HG02973 (cell line): Measurements from ENCODE around the gene RGPD3.
"Not testable (repeated sequence)": the region's sequence is repeated elsewhere in the genome, so short reads cannot be mapped to it uniquely, and the experiment has no call there.

Experiments used
- ATAC-seq: cut with Tn5 transposase; IDR thresholded peaks from one replicate; pipeline ENCODE4 v1.9.1; 2021; ENCODE audit warnings: moderate library complexity; ENCODE audit not compliant: unreplicated experiment

The RGPD3 gene

GRCh38 chr2:106468107-106468506 lies at the start of gene RGPD3:
RGPD3 (minus strand) TSS chr2:106468413; CDS start chr2:106468288, 125 bp downstream.
- not testable (repeated sequence) for ATAC-seq

DNA sequence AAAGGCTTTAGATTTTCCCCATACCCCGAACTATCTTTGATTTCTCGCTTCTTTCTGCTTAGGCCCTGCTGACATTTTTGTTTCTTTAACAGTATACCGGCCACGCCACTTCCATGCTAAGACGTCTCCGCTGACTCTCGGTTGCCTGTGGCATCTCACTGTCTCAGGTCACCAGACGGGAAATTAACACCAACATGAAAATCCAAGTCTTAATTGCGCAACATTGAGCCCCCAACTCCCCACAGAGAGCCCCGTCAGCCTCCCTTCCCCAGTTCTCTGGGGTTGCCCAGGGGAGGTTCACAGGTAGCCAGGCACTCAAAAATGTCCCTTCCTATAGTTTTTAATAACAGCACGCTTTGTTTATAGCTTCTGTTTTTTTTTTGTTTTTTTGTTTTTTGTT lies 49.1 kb upstream of the RGPD3 start:
- ATAC-seq, result no peak

- ATAC-seq, result no peak
Measured at GRCh38 chr2:106516864-106517263, 48.7 kb upstream of the RGPD3 start.

- no peak for ATAC-seq
Measured at GRCh38 chr2:106516436-106516835, 48.2 kb upstream of the RGPD3 start.

- not testable (repeated sequence) for ATAC-seq
Measured at GRCh38 chr2:106514827-106515226, 46.6 kb upstream of the RGPD3 start.

GRCh38 chr2:106513391-106513790 lies 45.2 kb upstream of the RGPD3 start:
- not testable (repeated sequence) for ATAC-seq

DNA sequence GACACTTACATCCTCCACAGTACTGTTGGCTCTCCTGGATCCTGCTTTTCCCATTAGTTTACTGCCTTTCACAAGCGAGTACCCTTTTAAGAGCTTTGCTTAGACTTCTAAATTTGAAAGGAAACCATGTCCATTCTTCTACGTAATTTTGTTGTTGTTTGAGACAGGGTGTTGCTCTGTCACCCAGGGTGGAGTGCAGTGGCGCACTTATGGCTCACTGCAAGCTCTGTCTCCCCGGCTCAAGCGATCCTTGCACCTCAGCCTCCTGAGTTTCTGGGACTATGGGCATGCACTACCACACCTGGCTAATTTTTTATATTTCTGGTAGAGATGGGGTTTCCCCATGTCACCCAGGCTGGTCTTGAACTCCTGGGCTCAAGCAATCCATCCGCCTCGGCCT lies 43.7 kb upstream of the RGPD3 start:
- not testable (repeated sequence) for ATAC-seq

DNA sequence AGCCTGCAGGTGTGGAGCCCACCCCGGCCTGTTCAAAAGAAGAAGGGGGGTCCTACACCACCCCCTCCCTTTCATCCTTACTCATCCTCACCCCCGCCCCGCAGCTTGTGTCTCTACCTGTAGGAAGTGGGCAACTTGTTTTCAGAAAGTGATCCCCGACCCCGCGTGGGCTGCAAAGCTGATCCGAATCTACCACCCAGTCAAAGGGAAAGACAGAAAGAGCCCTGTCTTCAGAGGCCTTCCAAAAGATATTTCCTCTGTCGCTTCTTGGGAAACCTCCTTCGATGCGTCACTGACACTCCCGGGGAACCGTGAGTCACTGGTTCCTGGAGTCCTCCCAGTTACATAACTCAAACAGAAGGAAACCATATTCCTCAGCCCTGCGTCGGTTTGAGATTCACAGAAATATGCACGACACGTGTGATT lies 43.3 kb upstream of the RGPD3 start:
- not testable (repeated sequence) for ATAC-seq

- ATAC-seq, result not testable (repeated sequence)
Measured at GRCh38 chr2:106510791-106511190, 42.6 kb upstream of the RGPD3 start.

DNA sequence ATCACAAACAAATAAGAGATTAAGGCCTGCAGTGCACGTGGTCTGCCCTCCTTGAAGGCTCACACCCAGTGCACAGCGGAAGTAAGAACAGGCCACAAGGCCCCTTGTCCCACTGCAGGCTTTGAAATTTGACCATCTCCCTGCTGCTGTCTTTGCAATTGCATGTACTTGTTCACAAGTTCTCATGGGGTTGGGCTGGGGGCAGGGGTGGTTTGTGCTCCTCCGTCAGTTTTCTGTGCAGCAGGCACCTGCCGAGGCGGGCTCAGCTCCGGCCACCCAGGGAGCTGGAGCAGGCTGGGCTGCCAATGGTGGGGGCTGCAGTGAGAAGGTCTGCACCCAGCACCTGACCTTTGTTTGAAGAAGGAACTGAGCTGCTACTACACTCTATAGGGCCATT lies 41.2 kb upstream of the RGPD3 start:
- not testable (repeated sequence) for ATAC-seq

DNA sequence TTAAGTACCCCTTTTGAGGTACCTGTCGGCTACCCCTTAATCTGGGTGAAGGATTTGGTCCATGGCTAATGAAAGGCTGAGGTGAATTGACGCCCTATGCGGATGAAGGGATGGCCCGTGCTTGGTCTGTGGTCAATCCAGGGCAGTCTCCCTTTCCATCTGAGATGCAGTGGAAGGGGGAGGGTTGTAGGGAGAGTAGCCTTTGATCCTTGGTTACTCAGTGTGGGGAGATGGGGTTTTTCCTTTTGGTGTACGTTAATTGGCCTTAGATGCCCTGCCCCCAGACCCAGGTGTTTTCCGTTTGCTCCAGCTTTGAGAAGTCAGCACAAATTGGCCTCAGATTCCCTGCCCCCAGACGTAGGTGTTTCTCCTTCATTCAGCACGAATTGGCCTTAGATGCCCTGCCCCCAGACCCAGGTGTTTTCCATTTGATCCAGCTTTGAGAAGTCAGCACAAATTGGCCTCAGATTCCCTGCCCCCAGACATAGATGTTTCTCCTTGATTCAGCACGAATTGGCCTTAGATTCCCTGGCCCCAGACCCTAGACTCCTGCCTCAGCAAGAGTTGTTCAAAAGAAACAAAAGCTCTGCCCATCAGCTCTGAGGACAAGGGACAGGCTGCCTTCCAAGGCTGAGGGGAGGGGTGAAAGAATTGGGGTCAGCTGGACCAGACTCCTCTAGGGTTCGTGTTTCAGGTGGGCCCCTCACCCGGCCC lies 40.6 kb upstream of the RGPD3 start:
- ATAC-seq, result not testable (repeated sequence)

DNA sequence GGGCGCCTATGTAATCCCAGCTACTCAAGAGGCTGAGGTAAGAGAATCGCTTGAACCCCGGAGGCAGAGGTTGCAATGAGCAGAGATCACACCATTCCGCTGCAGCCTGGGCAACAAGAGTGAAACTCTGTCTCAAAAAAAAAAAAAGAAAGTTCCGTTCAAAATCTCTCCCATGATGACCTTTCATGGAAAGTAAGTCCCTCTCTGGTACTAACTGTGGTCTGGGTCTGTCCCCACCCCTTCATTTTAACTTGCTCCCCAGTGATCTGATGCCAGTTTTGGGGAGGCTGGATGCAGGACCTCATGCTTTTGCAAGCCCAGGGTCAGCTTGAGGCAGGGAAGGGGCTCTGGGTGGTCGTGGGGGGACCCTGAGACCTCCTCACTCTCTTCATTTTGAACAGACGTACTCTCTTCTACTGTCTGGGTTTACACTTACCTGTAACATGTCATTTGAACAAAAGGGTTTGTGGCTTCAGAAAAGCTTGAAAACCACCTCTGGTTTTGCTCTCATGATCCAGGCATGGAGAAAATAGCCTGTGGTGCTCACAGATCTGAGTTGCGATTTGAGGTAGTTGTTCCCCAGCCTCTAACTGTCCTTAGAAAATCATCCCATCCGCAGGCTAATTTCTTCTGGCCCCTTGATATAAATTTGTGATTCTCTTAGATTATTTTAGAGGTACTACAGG lies 37.9 kb upstream of the RGPD3 start:
- not testable (repeated sequence) for ATAC-seq

GRCh38 chr2:106504787-106505186 lies 36.6 kb upstream of the RGPD3 start:
- not testable (repeated sequence) for ATAC-seq

DNA sequence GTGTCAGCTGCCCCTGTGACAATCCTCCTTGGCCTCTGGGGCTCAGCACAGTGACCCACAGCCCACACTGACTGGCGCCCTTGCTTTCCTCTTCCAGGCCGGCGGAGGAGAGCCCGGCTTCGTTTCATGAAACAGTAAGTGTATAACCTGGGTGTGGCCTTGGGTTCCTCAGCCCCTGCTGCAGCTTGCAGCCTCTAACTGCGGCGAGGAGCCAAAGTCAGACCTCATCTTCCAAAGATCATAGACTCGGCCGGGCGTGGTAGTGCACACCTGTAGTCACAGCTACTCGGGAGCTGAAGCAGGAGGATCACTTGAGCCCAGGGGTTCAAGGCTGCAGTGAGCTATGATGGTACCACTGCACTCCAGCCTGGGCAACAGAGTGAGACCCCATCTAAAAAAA lies 36.0 kb upstream of the RGPD3 start:
- ATAC-seq, result not testable (repeated sequence)

DNA sequence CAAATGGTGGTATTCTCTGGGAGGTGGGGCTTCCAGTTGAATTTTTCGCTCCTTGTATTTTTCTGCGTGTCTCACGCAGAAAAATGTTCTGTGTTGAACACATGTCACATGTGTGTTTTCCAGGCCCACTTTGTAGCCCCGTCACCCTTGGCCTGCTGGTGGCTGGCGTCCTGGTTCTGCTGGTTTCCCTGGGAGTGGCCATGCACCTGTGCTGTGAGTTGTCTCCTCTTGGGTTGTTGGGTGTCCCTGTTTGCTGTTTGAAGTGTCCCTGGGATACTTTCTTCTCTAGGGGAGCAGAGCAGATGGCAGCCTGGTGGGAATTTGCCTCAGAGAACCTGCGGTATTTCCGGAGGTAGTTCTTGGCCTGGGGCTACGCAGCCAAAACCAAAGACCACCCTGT lies 34.1 kb upstream of the RGPD3 start:
- ATAC-seq, result not testable (repeated sequence)

DNA sequence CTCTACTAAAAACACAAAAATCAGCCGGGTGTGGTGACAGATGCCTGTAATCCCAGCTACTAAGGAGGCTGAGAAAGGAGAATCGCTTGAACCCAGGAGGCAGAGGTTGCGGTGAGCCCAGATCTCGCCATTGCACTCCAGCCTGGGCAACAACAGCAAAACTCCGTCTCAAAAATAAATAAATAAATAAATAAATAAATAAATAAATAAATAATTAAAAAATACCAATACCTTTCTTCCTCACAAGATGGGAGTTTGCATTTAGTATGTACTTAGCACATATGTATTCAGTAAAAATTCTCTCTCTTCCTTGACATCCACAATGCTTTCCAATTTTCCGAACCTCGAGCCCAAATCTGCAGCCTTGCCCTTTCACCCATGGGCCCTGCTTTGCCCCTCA lies 32.1 kb upstream of the RGPD3 start:
- not testable (repeated sequence) for ATAC-seq

GRCh38 chr2:106498549-106498948 lies 30.3 kb upstream of the RGPD3 start:
- not testable (repeated sequence) for ATAC-seq

GRCh38 chr2:106492913-106493312 lies 24.7 kb upstream of the RGPD3 start:
- ATAC-seq, result not testable (repeated sequence)

GRCh38 chr2:106492399-106492798 lies 24.2 kb upstream of the RGPD3 start:
- not testable (repeated sequence) for ATAC-seq

DNA sequence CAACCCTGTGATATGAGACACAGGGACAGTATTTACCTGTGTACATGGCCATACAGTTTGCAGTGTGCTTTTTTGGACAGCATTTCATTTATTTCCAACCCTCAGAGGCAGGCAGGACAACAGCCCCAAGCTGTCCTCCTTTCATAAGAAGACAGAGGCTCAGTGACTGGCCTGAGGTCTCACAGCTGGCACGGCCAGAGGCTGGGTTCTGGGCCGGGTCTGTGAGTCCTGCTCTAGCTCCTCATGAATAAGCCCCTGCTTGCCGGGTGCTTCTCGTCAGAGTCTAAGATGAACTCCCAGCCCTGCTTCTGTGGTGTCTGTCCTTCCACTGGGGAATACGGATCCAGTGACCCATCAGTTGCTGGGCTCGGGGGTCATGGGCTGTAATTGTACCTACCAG lies 21.5 kb upstream of the RGPD3 start:
- not testable (repeated sequence) for ATAC-seq

DNA sequence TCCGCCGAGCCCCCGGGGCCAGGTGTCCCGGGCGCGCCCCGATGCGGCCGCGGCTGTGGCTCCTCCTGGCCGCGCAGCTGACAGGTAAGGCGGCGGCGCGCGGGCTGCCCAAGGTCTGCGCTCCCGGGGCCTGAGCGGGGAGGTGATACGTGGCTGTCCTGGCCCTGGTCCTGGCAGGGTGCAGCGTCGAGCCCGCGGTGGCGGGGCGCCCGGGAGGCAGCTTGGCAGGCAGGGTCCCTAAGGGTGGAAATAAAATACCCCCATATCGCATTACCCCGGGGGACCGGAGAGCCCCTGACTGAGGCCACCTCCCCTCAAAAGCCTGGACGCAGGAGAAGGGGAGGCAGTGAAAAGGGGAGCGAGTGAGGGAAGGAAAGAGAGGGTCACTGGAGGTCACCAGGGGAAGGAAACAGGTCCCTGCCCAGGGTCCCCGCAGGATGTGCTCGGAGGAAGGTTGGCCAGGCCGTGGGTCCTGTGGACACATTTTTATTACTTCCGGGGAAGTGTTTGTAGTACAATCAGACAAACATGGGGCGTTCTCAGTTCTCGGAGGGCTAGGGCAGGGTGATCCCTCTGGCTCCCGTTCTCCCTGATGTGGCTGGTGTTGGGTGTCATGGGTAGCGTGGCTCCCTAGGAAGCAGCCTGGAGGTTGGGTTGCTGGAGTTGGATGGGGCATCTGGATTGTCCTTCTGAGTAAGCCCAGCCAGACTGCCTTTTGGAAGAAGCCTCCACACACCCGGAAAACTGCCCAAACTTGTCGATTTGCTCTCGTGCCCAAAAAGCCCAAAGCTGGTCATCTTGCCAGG lies 19.4 kb upstream of the RGPD3 start:
- not testable (repeated sequence) for ATAC-seq
